LNCAP (cell line): ENCODE measurements around the gene RASGRP3.

Experiments used
- TF ChIP-seq, protein P1 (sequence below): fragments of 450-650 bp; IDR thresholded peaks from 2 replicates; pipeline ENCODE4 v1.5.1; 2017; ENCODE audit warnings: mild to moderate bottlenecking

RASGRP3 gene, protein sequence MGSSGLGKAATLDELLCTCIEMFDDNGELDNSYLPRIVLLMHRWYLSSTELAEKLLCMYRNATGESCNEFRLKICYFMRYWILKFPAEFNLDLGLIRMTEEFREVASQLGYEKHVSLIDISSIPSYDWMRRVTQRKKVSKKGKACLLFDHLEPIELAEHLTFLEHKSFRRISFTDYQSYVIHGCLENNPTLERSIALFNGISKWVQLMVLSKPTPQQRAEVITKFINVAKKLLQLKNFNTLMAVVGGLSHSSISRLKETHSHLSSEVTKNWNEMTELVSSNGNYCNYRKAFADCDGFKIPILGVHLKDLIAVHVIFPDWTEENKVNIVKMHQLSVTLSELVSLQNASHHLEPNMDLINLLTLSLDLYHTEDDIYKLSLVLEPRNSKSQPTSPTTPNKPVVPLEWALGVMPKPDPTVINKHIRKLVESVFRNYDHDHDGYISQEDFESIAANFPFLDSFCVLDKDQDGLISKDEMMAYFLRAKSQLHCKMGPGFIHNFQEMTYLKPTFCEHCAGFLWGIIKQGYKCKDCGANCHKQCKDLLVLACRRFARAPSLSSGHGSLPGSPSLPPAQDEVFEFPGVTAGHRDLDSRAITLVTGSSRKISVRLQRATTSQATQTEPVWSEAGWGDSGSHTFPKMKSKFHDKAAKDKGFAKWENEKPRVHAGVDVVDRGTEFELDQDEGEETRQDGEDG

DNA sequence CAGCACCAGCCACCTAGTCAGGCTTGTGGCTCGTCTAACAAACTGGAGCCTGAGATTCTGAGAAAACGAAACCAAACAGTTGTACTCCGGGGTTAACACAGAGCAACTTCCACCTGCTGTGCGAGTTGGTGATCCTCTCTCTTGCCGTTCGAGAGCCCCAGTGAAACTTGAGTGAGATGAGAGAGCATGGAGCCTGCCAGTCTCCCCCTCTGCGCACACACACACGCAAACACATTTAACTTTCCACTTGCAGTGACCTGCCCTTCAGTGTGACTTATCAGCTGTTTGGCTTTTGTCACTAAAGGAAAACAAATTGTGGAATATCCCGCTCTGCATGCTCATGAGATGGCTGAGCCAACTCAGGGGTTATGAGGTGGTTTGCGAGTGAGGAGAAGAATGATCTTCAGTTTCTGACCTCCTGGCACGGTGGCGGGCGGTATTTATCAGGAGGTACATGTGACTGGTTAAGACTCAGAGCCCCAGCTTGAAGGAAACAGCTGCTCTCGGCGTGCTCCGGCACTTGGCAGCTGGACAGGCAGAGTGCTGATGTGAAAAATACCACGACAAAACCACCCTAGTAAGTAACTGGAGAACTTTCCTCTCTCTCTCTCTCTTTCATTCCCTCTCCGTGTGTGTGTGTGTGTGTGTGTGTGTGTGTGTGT is at the start of gene RASGRP3:
Gene RASGRP3, plus strand, starts transcription at position 519 of the 662 bp plus-strand sequence. CDS start 38,488 bp downstream, outside the sequence.
- TF ChIP-seq, protein P1, sequence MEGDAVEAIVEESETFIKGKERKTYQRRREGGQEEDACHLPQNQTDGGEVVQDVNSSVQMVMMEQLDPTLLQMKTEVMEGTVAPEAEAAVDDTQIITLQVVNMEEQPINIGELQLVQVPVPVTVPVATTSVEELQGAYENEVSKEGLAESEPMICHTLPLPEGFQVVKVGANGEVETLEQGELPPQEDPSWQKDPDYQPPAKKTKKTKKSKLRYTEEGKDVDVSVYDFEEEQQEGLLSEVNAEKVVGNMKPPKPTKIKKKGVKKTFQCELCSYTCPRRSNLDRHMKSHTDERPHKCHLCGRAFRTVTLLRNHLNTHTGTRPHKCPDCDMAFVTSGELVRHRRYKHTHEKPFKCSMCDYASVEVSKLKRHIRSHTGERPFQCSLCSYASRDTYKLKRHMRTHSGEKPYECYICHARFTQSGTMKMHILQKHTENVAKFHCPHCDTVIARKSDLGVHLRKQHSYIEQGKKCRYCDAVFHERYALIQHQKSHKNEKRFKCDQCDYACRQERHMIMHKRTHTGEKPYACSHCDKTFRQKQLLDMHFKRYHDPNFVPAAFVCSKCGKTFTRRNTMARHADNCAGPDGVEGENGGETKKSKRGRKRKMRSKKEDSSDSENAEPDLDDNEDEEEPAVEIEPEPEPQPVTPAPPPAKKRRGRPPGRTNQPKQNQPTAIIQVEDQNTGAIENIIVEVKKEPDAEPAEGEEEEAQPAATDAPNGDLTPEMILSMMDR = no peak

DNA sequence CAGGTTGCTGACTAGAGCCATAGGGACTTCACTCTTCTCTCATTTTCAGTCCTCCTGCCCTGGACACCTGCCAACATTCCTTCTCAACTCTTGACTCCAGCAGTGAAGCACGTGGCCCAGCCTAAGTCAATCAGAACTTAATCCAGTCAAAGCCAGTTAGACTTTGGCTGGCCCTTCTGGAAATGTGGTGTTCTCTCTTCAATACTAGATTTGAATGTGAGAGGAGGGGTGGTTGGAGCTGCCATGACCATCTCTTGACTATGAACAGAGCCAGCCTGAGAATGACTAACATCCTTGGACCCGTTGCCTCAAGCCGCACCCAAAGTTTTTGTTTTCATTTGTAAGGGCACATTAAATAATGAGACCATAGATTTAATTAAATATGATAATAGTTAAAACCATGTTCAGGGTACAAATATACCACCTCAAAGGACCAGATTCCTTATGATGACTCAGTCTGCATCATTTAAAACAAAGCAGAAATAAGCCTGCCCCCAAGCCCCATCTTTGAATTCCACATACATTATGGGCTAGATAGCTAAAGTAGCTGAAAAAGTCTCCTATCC is 49.7 kb upstream of the RASGRP3 start:
- TF ChIP-seq, protein P1 = no peak

DNA sequence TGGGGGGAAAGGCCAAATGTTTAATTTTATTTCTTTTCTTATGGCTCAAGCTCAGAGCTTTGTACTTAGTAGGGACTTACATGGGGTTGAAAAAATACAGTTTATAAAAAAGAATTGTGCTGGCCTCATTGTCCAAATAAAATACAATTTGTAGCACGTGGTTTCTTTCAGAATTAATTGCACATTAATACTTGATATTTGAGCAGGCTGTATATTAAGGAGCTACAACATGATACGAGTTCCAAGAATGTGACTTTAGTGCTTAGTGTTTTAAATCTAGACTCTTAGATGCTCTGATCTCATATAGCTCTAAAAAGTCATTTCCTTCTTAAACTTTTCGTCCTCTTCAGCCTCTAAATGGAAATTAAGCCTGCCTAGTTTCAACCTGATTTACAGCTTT is 46.4 kb upstream of the RASGRP3 start:
- TF ChIP-seq, protein P1 = no peak

DNA sequence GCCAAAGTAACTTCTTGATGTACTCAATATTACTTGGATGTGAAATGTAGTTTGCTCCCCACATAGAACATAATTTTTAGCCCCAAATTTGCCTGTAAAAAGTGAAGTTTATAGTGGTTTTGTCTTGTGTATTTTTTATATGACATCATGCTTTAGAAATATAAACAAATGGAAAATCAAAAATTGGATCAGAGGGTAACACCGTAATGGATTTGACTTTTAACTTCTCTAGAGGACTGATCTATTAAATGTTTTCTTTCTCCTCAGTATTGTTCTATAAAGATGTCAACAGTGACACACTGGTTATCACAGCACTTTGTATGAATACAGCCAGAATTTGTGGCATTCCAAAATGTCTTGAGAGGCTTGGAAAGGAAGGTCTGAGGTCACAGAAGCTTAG is 45.6 kb upstream of the RASGRP3 start:
- TF ChIP-seq, protein P1 = no peak

DNA sequence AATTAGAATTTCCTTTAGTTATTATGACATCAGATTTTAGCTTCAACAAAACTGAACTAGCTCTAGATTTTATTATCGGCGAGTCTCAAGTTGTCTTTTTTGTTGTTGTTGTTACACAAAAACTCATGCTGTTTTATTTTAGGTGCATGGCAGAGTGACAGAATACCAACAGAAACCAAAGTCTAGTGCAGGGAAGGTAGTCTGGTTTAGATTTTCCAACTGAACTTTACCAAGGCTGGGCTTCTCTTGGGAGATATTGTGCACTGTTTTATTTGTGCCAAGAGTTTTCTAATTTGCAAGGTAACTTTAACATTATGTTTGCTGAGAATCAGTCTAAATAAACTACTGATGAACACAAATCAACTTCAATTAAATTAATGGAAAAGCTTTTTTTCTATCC is 43.6 kb upstream of the RASGRP3 start:
- TF ChIP-seq, protein P1 = no peak

DNA sequence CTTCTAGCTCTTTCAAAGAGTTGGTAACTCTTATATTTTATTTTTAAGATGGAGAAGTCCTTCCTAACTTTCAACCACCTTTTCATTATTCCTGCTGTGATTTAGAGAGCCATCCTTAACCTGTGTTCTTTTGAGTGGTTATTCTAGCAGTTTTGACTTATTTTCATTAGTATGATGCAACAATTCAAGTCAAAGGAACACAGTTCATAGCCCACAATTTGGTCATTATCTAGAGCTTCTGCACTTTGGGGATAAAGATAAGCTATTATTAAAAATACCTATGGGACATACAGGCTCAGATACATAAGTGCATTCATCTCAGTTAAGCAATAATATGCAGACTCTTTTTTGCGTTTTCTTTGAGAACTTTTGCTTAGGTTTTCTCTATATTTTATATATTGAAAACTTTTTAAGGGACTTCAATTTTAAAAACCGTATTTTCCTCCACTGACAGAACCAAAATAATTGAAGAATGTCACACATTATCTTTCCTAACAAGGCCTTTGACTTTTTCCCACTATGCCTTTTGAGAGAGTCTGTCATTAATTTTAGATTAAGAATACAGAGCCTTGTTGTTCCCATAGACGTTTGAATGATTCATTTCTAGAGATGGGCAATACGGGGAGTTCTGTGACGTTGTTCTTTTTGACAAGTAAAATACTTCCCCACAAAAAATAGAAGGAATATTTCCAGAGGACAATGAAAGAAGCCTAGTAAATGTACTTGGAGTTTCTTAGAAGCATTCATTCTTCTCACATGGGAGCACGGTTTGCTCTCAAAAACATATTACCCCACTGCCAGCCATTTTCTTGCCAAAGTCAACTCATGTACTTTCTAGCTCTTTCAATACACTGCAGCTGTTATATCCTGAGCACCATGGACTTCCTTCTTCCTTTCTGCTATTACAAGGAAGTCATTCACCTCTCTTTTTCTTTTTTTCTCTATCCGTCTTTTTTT is 42.9 kb upstream of the RASGRP3 start:
- TF ChIP-seq, protein P1 = no peak
